ENCODE data around the gene GPX2.

The GPX2 gene

DNA sequence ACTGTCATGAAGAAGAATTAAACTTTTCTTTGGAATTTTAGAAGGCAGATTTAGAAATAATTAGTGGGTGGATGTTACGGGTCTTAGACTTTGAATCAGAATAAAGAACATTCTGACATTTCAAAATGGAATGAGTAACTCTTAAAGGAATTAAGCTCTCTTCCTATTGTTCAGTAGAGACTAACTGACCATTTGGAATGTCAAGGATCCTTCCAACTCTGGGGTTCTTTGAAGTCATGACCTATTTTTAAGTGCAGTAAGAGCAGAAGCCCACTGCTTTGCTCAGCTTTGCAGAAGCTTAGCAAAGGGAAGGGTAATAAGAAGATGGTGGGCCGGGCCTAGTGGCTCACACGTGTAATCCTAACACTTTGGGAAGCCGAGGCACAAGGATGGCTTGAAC is 24.3 kb downstream of the GPX2 start:
- Histone ChIP-seq H3K27ac (ENCODE audit: low read length) (no peak overlapping the region), H3K4me2 (ENCODE audit: insufficient read depth, low read length) (no peak overlapping the region), H2AFZ (ENCODE audit: low read depth, low read length) (no peak overlapping the region), H3K4me1 (ENCODE audit: insufficient read depth, low read length) (peaks cover 27% of the 10 kb centered on the region), H3K9ac (ENCODE audit: low read depth, low read length) (no peak overlapping the region), H3K4me3 (ENCODE audit: low read depth in 1 of 2, low read length in 2 of 2) (no peak overlapping the region), H3K27me3 (ENCODE audit: insufficient read depth, low read length, poor library complexity) (no peaks in the 10 kb centered on the region), H3K9me3 (ENCODE audit: insufficient read depth, low read length, severe bottlenecking) (no peaks in the 10 kb centered on the region), H3K79me2 (ENCODE audit: insufficient read depth, low read length) (peaks cover 85% of the 10 kb centered on the region), H3K36me3 (ENCODE audit: insufficient read depth, low read length) (peaks cover 4% of the 10 kb centered on the region), H4K20me1 (ENCODE audit: insufficient read depth, low read length) (peaks cover 23% of the 10 kb centered on the region; the same call in 1 of the 2 replicates)
- TF ChIP-seq EZH2 (IDR thresholded peaks at IDR 0.05; ENCODE audit: borderline replicate concordance, low read depth, low read length, severe bottlenecking) = no peak
- TF ChIP-seq CTCF (IDR thresholded peaks at IDR 0.05; ENCODE audit: borderline replicate concordance, extremely low read depth, low read length, poor library complexity, severe bottlenecking) = no peak
- DNase-seq (no peak), ATAC-seq (ENCODE audit: insufficient read depth, low read depth) (no peak)

- H3K9me3 ChIP-seq (ENCODE audit: insufficient read depth, low read length, severe bottlenecking) = no peaks in the 10 kb centered on the region
- H3K4me3 ChIP-seq (ENCODE audit: low read depth in 1 of 2, low read length in 2 of 2) = peak overlapping the region in 1 of 2 experiments; percentile 88; a peak in 2 of 4 replicates
These were observed 26.7 kb downstream of the GPX2 start for GRCh38 chr14:64915797-64916196.

GRCh38 chr14:64915029-64915424 is 27.5 kb downstream of the GPX2 start:
- ATAC-seq (ENCODE audit: insufficient read depth, low read depth) = no peak
- H3K4me2 ChIP-seq (ENCODE audit: insufficient read depth, low read length) = peak overlapping the region; percentile 84

More at GRCh38 chr14:64915797-64916196, 26.7 kb downstream of the GPX2 start:
- no peak overlapping the region for H2AFZ ChIP-seq (ENCODE audit: low read depth, low read length)
- H3K9ac ChIP-seq (ENCODE audit: low read depth, low read length) = peak overlapping the region; percentile 92; the same call in 1 of the 2 replicates
- H3K27me3 ChIP-seq (ENCODE audit: insufficient read depth, low read length, poor library complexity) = no peaks in the 10 kb centered on the region
- peak overlapping the region; percentile 84 for H3K4me2 ChIP-seq (ENCODE audit: insufficient read depth, low read length)
- H3K79me2 ChIP-seq (ENCODE audit: insufficient read depth, low read length) = peaks cover 66% of the 10 kb centered on the region
- peaks cover 27% of the 10 kb centered on the region for H3K4me1 ChIP-seq (ENCODE audit: insufficient read depth, low read length)
- ATAC-seq (ENCODE audit: insufficient read depth, low read depth) = no peak
- no peak for DNase-seq
- peak overlapping the region; percentile 94; the same call in 1 of the 2 replicates for H3K27ac ChIP-seq (ENCODE audit: low read length)
- peaks cover 23% of the 10 kb centered on the region; the same call in 1 of the 2 replicates for H4K20me1 ChIP-seq (ENCODE audit: insufficient read depth, low read length)
- peaks cover 4% of the 10 kb centered on the region; the same call in 1 of the 2 replicates for H3K36me3 ChIP-seq (ENCODE audit: insufficient read depth, low read length)
- no peak for TF ChIP-seq CTCF (IDR thresholded peaks at IDR 0.05; ENCODE audit: borderline replicate concordance, extremely low read depth, low read length, poor library complexity, severe bottlenecking)
- TF ChIP-seq EZH2 (IDR thresholded peaks at IDR 0.05; ENCODE audit: borderline replicate concordance, low read depth, low read length, severe bottlenecking) = no peak

More at GRCh38 chr14:64915029-64915424, 27.5 kb downstream of the GPX2 start:
- peaks cover 58% of the 10 kb centered on the region for H3K79me2 ChIP-seq (ENCODE audit: insufficient read depth, low read length)
- H3K4me1 ChIP-seq (ENCODE audit: insufficient read depth, low read length) = peaks cover 27% of the 10 kb centered on the region
- peaks cover 4% of the 10 kb centered on the region; the same call in 1 of the 2 replicates for H3K36me3 ChIP-seq (ENCODE audit: insufficient read depth, low read length)
- TF ChIP-seq CTCF (IDR thresholded peaks at IDR 0.05; ENCODE audit: borderline replicate concordance, extremely low read depth, low read length, poor library complexity, severe bottlenecking) (no peak), EZH2 (IDR thresholded peaks at IDR 0.05; ENCODE audit: borderline replicate concordance, low read depth, low read length, severe bottlenecking) (no peak)
- no peaks in the 10 kb centered on the region for H3K27me3 ChIP-seq (ENCODE audit: insufficient read depth, low read length, poor library complexity)
- H3K27ac ChIP-seq (ENCODE audit: low read length) = peak overlapping the region; percentile 94
- peaks cover 19% of the 10 kb centered on the region; the same call in 1 of the 2 replicates for H4K20me1 ChIP-seq (ENCODE audit: insufficient read depth, low read length)
- DNase-seq = no peak
- peak overlapping the region; percentile 92 for H3K9ac ChIP-seq (ENCODE audit: low read depth, low read length)
- H3K9me3 ChIP-seq (ENCODE audit: insufficient read depth, low read length, severe bottlenecking) = no peaks in the 10 kb centered on the region
- H3K4me3 ChIP-seq (ENCODE audit: low read depth in 1 of 2, low read length in 2 of 2) = peak overlapping the region; percentile 70 to 88
- H2AFZ ChIP-seq (ENCODE audit: low read depth, low read length) = peak overlapping the region; percentile 93; the same call in 1 of the 2 replicates

Measured in DND-41 (cell line).